GM12872 (cell line): ENCODE results near the gene FNDC3B.

Experiments
- CTCF ChIP-seq: IDR thresholded peaks from 3 replicates; pipeline ENCODE4 v1.5.1; 2011; ENCODE audit warnings: low read depth, mild to moderate bottlenecking, low read length, moderate library complexity; ENCODE audit not compliant: insufficient read depth

Gene FNDC3B

GRCh38 chr3:172137287-172138192 is 98.2 kb downstream of the FNDC3B start:
- TF ChIP-seq CTCF = no peak

- TF ChIP-seq CTCF = no peak
These were observed 98.8 kb downstream of the FNDC3B start for GRCh38 chr3:172138193-172138537.

GRCh38 chr3:172138792-172139507 is 99.6 kb downstream of the FNDC3B start:
- no peak for TF ChIP-seq CTCF

- no peak for TF ChIP-seq CTCF
These were observed 100.3 kb downstream of the FNDC3B start for GRCh38 chr3:172139528-172140276.

- TF ChIP-seq CTCF = no peak
These were observed 101.4 kb downstream of the FNDC3B start for GRCh38 chr3:172140499-172141391.

- no peak for TF ChIP-seq CTCF
These were observed 102.9 kb downstream of the FNDC3B start for GRCh38 chr3:172142051-172142863.
